Measurements from ENCODE around the gene PACSIN1.

Gene PACSIN1

GRCh38 chr6:34543421-34543820 lies 77.5 kb downstream of the PACSIN1 start:
- H3K9me3 ChIP-seq (replicated peaks in 1 of 2; ENCODE audit: control insufficient read depth in 2 of 2, insufficient read depth in 1 of 2, low read depth in 1 of 2, low read length in 2 of 2): no peaks in the 10 kb centered on the region
- peak overlapping the region; percentile 25 for H2BK120ac ChIP-seq (ENCODE audit: low read depth, low read length)
- no CpG with 5 or more reads among the region's 5 CpGs for WGBS, 2 donors (ENCODE audit: extremely low coverage in 2 of 2, insufficient read length in 2 of 2, insufficient replicate concordance in 1 of 2)
- no peak overlapping the region for H3K9ac ChIP-seq (ENCODE audit: low read depth, low read length, poor library complexity)
- no peak overlapping the region for H3K27ac ChIP-seq (replicated peaks; ENCODE audit: low read length)
- H4K91ac ChIP-seq (ENCODE audit: low read depth, low read length, poor library complexity): no peak overlapping the region
- no peak overlapping the region for H2AFZ ChIP-seq (ENCODE audit: low read length)
- H3K4me3 ChIP-seq (ENCODE audit: low read length in 2 of 2): no peak overlapping the region
- H2BK15ac ChIP-seq (ENCODE audit: low read length): no peak overlapping the region
- peak overlapping the region; percentile 85 for H2AK5ac ChIP-seq (ENCODE audit: low read depth, low read length)
- no peak overlapping the region for H3K4me2 ChIP-seq (ENCODE audit: insufficient read depth, low read length, poor library complexity, severe bottlenecking)
- H3K23ac ChIP-seq (ENCODE audit: low read depth, low read length, poor library complexity): no peak overlapping the region
- H3K4ac ChIP-seq (ENCODE audit: low read length): no peak overlapping the region
- H3K36me3 ChIP-seq (replicated peaks in 1 of 2; ENCODE audit: control insufficient read depth in 2 of 2, insufficient read depth in 2 of 2, low read length in 2 of 2): no peaks in the 10 kb centered on the region
- H4K8ac ChIP-seq (ENCODE audit: low read depth, low read length): peak overlapping the region; percentile 26
- H3K14ac ChIP-seq (ENCODE audit: low read length): peak overlapping the region; percentile 60
- no peaks in the 10 kb centered on the region for H3K79me1 ChIP-seq (ENCODE audit: low read depth, low read length)
- peak overlapping the region; percentile 71 for H3K18ac ChIP-seq (ENCODE audit: low read length)
- peaks cover 0 to 64% (median 0%) of the 10 kb centered on the region in 3 experiments for H3K27me3 ChIP-seq (ENCODE audit: control insufficient read depth in 3 of 3, insufficient read depth in 3 of 3, low read depth in 1 of 3, low read length in 3 of 3)
- DNase-seq (ENCODE audit: low spot score): no peak
- H3K4me1 ChIP-seq (ENCODE audit: control insufficient read depth in 2 of 2, insufficient read depth in 1 of 2, low read depth in 1 of 2, low read length in 2 of 2): peaks cover 0 to 4% of the 10 kb centered on the region in 2 donors
- no peak overlapping the region for H2BK12ac ChIP-seq (ENCODE audit: low read length)
- H2BK5ac ChIP-seq (ENCODE audit: low read length): no peak overlapping the region

- peak overlapping the region in 1 of 2 donors; percentile 33 for H3K4me3 ChIP-seq (ENCODE audit: low read length in 2 of 2)
- H3K18ac ChIP-seq (ENCODE audit: low read length): peak overlapping the region; percentile 71
- H3K4ac ChIP-seq (ENCODE audit: low read length): peak overlapping the region; percentile 41
- no peak for DNase-seq (ENCODE audit: low spot score)
- H3K27ac ChIP-seq (replicated peaks; ENCODE audit: low read length): no peak overlapping the region
- H2AK5ac ChIP-seq (ENCODE audit: low read depth, low read length): peak overlapping the region; percentile 85
- peak overlapping the region; percentile 88 for H2BK15ac ChIP-seq (ENCODE audit: low read length)
- no peak overlapping the region for H2BK5ac ChIP-seq (ENCODE audit: low read length)
- no peaks in the 10 kb centered on the region for H3K9me3 ChIP-seq (replicated peaks in 1 of 2; ENCODE audit: control insufficient read depth in 2 of 2, insufficient read depth in 1 of 2, low read depth in 1 of 2, low read length in 2 of 2)
- H4K91ac ChIP-seq (ENCODE audit: low read depth, low read length, poor library complexity): no peak overlapping the region
- H4K8ac ChIP-seq (ENCODE audit: low read depth, low read length): peak overlapping the region; percentile 26
- H2BK12ac ChIP-seq (ENCODE audit: low read length): peak overlapping the region; percentile 78
- peak overlapping the region; percentile 96 for H3K23ac ChIP-seq (ENCODE audit: low read depth, low read length, poor library complexity)
- no peak overlapping the region for H3K4me2 ChIP-seq (ENCODE audit: insufficient read depth, low read length, poor library complexity, severe bottlenecking)
- H3K36me3 ChIP-seq (replicated peaks in 1 of 2; ENCODE audit: control insufficient read depth in 2 of 2, insufficient read depth in 2 of 2, low read length in 2 of 2): no peaks in the 10 kb centered on the region
- WGBS, 2 donors (ENCODE audit: extremely low coverage in 2 of 2, insufficient read length in 2 of 2, insufficient replicate concordance in 1 of 2): no CpG with 5 or more reads among the region's 27 CpGs
- H2AFZ ChIP-seq (ENCODE audit: low read length): no peak overlapping the region
- H2BK120ac ChIP-seq (ENCODE audit: low read depth, low read length): peak overlapping the region; percentile 93
- no peak overlapping the region for H3K9ac ChIP-seq (ENCODE audit: low read depth, low read length, poor library complexity)
- no peaks in the 10 kb centered on the region for H3K79me1 ChIP-seq (ENCODE audit: low read depth, low read length)
- peaks cover 0 to 65% (median 0%) of the 10 kb centered on the region in 3 experiments for H3K27me3 ChIP-seq (ENCODE audit: control insufficient read depth in 3 of 3, insufficient read depth in 3 of 3, low read depth in 1 of 3, low read length in 3 of 3)
- H3K14ac ChIP-seq (ENCODE audit: low read length): peak overlapping the region; percentile 60
- H3K4me1 ChIP-seq (ENCODE audit: control insufficient read depth in 2 of 2, insufficient read depth in 1 of 2, low read depth in 1 of 2, low read length in 2 of 2): peaks cover 0 to 5% of the 10 kb centered on the region in 2 donors
Measured at GRCh38 chr6:34544052-34544604, 78.3 kb downstream of the PACSIN1 start.

GRCh38 chr6:34544776-34545471 lies 79.0 kb downstream of the PACSIN1 start:
- Histone ChIP-seq H2BK5ac (ENCODE audit: low read length) (no peak overlapping the region), H3K4ac (ENCODE audit: low read length) (no peak overlapping the region), H3K4me2 (ENCODE audit: insufficient read depth, low read length, poor library complexity, severe bottlenecking) (no peak overlapping the region), H2AFZ (ENCODE audit: low read length) (no peak overlapping the region), H3K4me1 (ENCODE audit: control insufficient read depth in 2 of 2, insufficient read depth in 1 of 2, low read depth in 1 of 2, low read length in 2 of 2) (peaks cover 0 to 9% of the 10 kb centered on the region in 2 donors), H3K36me3 (replicated peaks in 1 of 2; ENCODE audit: control insufficient read depth in 2 of 2, insufficient read depth in 2 of 2, low read length in 2 of 2) (no peaks in the 10 kb centered on the region), H3K4me3 (ENCODE audit: low read length in 2 of 2) (no peak overlapping the region), H3K18ac (ENCODE audit: low read length) (peak overlapping the region; percentile 29), H3K14ac (ENCODE audit: low read length) (no peak overlapping the region), H3K27me3 (ENCODE audit: control insufficient read depth in 3 of 3, insufficient read depth in 3 of 3, low read depth in 1 of 3, low read length in 3 of 3) (peaks cover 0 to 64% (median 0%) of the 10 kb centered on the region in 3 experiments), H2BK15ac (ENCODE audit: low read length) (peak overlapping the region; percentile 6), H3K9me3 (replicated peaks in 1 of 2; ENCODE audit: control insufficient read depth in 2 of 2, insufficient read depth in 1 of 2, low read depth in 1 of 2, low read length in 2 of 2) (no peaks in the 10 kb centered on the region), H3K23ac (ENCODE audit: low read depth, low read length, poor library complexity) (no peak overlapping the region), H2AK5ac (ENCODE audit: low read depth, low read length) (peak overlapping the region; percentile 82), H3K9ac (ENCODE audit: low read depth, low read length, poor library complexity) (no peak overlapping the region), H3K27ac (replicated peaks; ENCODE audit: low read length) (no peak overlapping the region), H4K91ac (ENCODE audit: low read depth, low read length, poor library complexity) (no peak overlapping the region), H4K8ac (ENCODE audit: low read depth, low read length) (no peak overlapping the region), H3K79me1 (ENCODE audit: low read depth, low read length) (no peaks in the 10 kb centered on the region), H2BK120ac (ENCODE audit: low read depth, low read length) (peak overlapping the region; percentile 93), H2BK12ac (ENCODE audit: low read length) (no peak overlapping the region)
- WGBS, 2 donors (ENCODE audit: extremely low coverage in 2 of 2, insufficient read length in 2 of 2, insufficient replicate concordance in 1 of 2): no CpG with 5 or more reads among the region's 13 CpGs
- no peak for DNase-seq (ENCODE audit: low spot score)

GRCh38 chr6:34546551-34547321 lies 80.9 kb downstream of the PACSIN1 start:
- Histone ChIP-seq H3K4ac (ENCODE audit: low read length) (no peak overlapping the region), H2AFZ (ENCODE audit: low read length) (no peak overlapping the region), H2BK12ac (ENCODE audit: low read length) (no peak overlapping the region), H3K27me3 (ENCODE audit: control insufficient read depth in 3 of 3, insufficient read depth in 3 of 3, low read depth in 1 of 3, low read length in 3 of 3) (peaks cover 0 to 61% (median 0%) of the 10 kb centered on the region in 3 experiments), H3K18ac (ENCODE audit: low read length) (peak overlapping the region; percentile 53), H2AK5ac (ENCODE audit: low read depth, low read length) (no peak overlapping the region), H2BK5ac (ENCODE audit: low read length) (no peak overlapping the region), H3K9me3 (replicated peaks in 1 of 2; ENCODE audit: control insufficient read depth in 2 of 2, insufficient read depth in 1 of 2, low read depth in 1 of 2, low read length in 2 of 2) (no peaks in the 10 kb centered on the region), H3K36me3 (replicated peaks in 1 of 2; ENCODE audit: control insufficient read depth in 2 of 2, insufficient read depth in 2 of 2, low read length in 2 of 2) (no peaks in the 10 kb centered on the region), H3K23ac (ENCODE audit: low read depth, low read length, poor library complexity) (no peak overlapping the region), H3K9ac (ENCODE audit: low read depth, low read length, poor library complexity) (no peak overlapping the region), H2BK120ac (ENCODE audit: low read depth, low read length) (peak overlapping the region; percentile 26), H2BK15ac (ENCODE audit: low read length) (no peak overlapping the region), H3K4me2 (ENCODE audit: insufficient read depth, low read length, poor library complexity, severe bottlenecking) (no peak overlapping the region), H3K4me3 (ENCODE audit: low read length in 2 of 2) (no peak overlapping the region), H3K27ac (replicated peaks; ENCODE audit: low read length) (no peak overlapping the region), H3K14ac (ENCODE audit: low read length) (no peak overlapping the region), H3K79me1 (ENCODE audit: low read depth, low read length) (peaks cover 1% of the 10 kb centered on the region), H4K91ac (ENCODE audit: low read depth, low read length, poor library complexity) (no peak overlapping the region), H4K8ac (ENCODE audit: low read depth, low read length) (no peak overlapping the region), H3K4me1 (ENCODE audit: control insufficient read depth in 2 of 2, insufficient read depth in 1 of 2, low read depth in 1 of 2, low read length in 2 of 2) (peaks cover 0 to 10% of the 10 kb centered on the region in 2 donors)
- WGBS, 2 donors (ENCODE audit: extremely low coverage in 2 of 2, insufficient read length in 2 of 2, insufficient replicate concordance in 1 of 2): no CpG with 5 or more reads among the region's 11 CpGs
- no peak for DNase-seq (ENCODE audit: low spot score)

All from neuronal stem cell (in vitro differentiated cells).